HuH-7 (cell line): ENCODE data around the gene PSD4.
A peak's percentile ranks its signal among the peaks of the same experiment; 100 is the strongest.

Source experiments
- DNase-seq: peaks from one replicate; pipeline ENCODE4 v3.0.0; 2011; ENCODE audit warnings: low spot score

PSD4 gene

GRCh38 chr2:113223813-113224212, 50.0 kb downstream of the PSD4 start:
- DNase-seq = no peak

- DNase-seq = no peak
These were observed 51.0 kb downstream of the PSD4 start for GRCh38 chr2:113224647-113225236.

GRCh38 chr2:113225263-113226259, 51.8 kb downstream of the PSD4 start:
- DNase-seq = no peak

GRCh38 chr2:113226462-113226861, 52.7 kb downstream of the PSD4 start:
- no peak for DNase-seq

GRCh38 chr2:113227290-113227689, 53.5 kb downstream of the PSD4 start:
- no peak for DNase-seq

- DNase-seq = no peak
These were observed 53.9 kb downstream of the PSD4 start for GRCh38 chr2:113227698-113228097.

- DNase-seq = no peak
These were observed 54.6 kb downstream of the PSD4 start for GRCh38 chr2:113228351-113228750.

- no peak for DNase-seq
These were observed 55.4 kb downstream of the PSD4 start for GRCh38 chr2:113228991-113229716.

GRCh38 chr2:113229795-113230194, 56.0 kb downstream of the PSD4 start:
- DNase-seq = no peak

- no peak for DNase-seq
These were observed 56.8 kb downstream of the PSD4 start for GRCh38 chr2:113230531-113230930.

GRCh38 chr2:113231064-113231463, 57.3 kb downstream of the PSD4 start:
- no peak for DNase-seq

GRCh38 chr2:113232123-113232522, 58.4 kb downstream of the PSD4 start:
- DNase-seq = no peak

- no peak for DNase-seq
These were observed 59.0 kb downstream of the PSD4 start for GRCh38 chr2:113232740-113233139.

GRCh38 chr2:113233593-113234550, 60.1 kb downstream of the PSD4 start:
- no peak for DNase-seq

GRCh38 chr2:113234721-113235346, 61.1 kb downstream of the PSD4 start:
- no peak for DNase-seq

GRCh38 chr2:113235347-113236226, 61.8 kb downstream of the PSD4 start:
- peak; percentile 79 for DNase-seq

GRCh38 chr2:113236367-113237159, 62.8 kb downstream of the PSD4 start:
- DNase-seq = no peak

GRCh38 chr2:113237604-113238160, 63.9 kb downstream of the PSD4 start:
- DNase-seq = no peak
